ENCODE results near the gene COQ5.

COQ5 gene

DNA sequence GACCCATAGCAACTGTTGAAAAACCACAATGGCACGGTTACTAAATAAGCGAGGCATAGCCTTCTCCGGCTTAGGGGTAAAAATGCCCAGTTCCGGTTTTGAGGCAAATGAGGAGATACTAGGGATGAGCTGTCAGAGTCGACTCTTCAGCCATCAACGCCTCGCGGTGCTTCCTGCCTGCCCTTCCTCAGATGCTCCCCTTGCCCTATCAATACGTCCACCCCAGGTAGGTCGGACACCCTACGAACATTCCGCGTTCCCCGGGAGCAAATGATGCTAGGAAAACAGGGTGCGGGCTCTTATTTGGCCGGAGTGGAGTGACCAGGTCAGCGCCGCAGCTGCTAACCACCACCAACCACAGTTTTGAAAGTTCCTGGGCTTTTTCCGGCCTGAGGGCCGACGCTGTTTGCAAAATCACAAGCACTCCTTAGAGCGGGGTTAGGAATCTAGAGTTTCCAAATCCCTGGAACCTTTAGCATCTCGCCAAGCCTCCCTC is 60.6 kb downstream of the COQ5 start (continued):
- TF ChIP-seq ZNF580 (tag by site-specific recombination; IDR thresholded peaks at IDR 0.05) (peak; percentile 48; the same call in 1 of the 2 replicates), ZBTB20 (tag by site-specific recombination; IDR thresholded peaks at IDR 0.05) (0 out of 2 replicates have a peak, but pooled peaks have one; percentile 41)
- TF ChIP-seq, protein P1, sequence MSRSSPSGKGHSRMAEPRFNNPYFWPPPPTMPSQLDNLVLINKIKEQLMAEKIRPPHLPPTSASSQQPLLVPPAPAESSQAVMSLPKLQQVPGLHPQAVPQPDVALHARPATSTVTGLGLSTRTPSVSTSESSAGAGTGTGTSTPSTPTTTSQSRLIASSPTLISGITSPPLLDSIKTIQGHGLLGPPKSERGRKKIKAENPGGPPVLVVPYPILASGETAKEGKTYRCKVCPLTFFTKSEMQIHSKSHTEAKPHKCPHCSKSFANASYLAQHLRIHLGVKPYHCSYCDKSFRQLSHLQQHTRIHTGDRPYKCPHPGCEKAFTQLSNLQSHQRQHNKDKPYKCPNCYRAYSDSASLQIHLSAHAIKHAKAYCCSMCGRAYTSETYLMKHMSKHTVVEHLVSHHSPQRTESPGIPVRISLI (tag by site-specific recombination; IDR thresholded peaks at IDR 0.05) = 0 out of 2 replicates have a peak, but pooled peaks have one; percentile 5

GRCh38 chr12:120467439-120467838 is 61.5 kb downstream of the COQ5 start:
- H3K36me3 ChIP-seq (ENCODE audit: control insufficient read depth in 2 of 2, insufficient read depth in 1 of 2, low read length in 2 of 2) = peaks cover 48 to 53% of the 10 kb centered on the region in 2 experiments
- H3K4me1 ChIP-seq (ENCODE audit: control insufficient read depth, insufficient read depth, low read length) = peaks cover 10% of the 10 kb centered on the region; the same call in 1 of the 2 replicates
- ChIA-PET CTCF (interaction anchor here (0.6 to 3.1 kb wide), 19 partner anchors 11 to 505 kb away, joined by 3 to 30 read pairs (median 4); no protein-coding TSS in a partner anchor), POLR2A (interaction anchor here (1.3 to 4.7 kb wide), 3 partner anchors 15 to 114 kb away, joined by 3 to 38 read pairs (median 7); partner anchors contain the start of genes DYNLL1 and POP5)
- no peak for TF ChIP-seq ZNF416 (tag by site-specific recombination; IDR thresholded peaks at IDR 0.05)
- peak; percentile 98 for TF ChIP-seq ZNF664 (tag by site-specific recombination; IDR thresholded peaks at IDR 0.05)
- no peak for TF ChIP-seq ZEB2 (tag by site-specific recombination; IDR thresholded peaks at IDR 0.05)
- H3K27ac ChIP-seq (ENCODE audit: extremely low read depth, low read depth, low read length) = no peak overlapping the region
- H3K4me3 ChIP-seq (ENCODE audit: low read depth, low read length) = no peak overlapping the region
- H3K9me3 ChIP-seq (ENCODE audit: control insufficient read depth, insufficient read depth, low read depth, low read length) = no peaks in the 10 kb centered on the region

DNA sequence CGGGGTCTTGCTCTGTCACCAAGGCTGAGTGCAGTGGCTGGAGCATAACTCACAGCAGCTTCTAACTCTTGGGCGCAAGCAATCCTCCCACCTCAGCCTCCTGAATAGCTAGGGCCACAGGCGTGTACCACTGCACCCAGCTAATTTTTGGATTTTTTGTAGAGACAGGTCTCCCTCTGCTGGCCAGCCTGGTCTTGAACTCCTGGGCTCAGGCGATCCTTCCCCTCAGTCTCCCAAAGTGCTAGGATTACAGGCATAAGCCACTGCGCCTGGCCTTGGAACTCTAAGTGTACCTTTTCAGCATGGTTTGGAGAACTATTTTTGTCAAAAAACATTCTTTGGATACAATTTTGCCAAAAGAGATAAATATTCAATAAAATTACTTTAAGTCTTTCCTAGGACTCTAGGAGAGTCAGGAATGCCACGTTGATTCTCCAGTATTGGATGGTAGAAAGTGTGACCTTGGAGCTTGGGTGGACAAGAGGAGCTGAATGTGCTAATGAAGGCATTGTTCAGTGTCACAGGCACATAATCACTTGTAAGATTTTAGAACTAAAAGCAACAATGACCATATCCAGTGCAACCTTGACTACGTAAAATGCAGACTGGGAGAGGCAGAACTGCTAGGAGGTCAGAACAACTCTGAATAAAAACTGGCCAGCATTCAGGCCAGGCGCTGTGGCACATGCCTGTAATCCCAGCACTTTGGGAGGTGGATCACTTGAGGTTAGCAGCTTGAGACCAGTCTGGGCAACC is 62.2 kb downstream of the COQ5 start:
- POLR2A ChIA-PET = interaction anchor here (1.5 to 4.7 kb wide), 4 partner anchors 14 to 30 kb away, joined by 7 to 38 read pairs (median 16); partner anchors contain the start of genes DYNLL1, GATC and TRIAP1
- no peak overlapping the region for H3K27ac ChIP-seq (ENCODE audit: extremely low read depth, low read depth, low read length)
- no peaks in the 10 kb centered on the region for H3K9me3 ChIP-seq (ENCODE audit: control insufficient read depth, insufficient read depth, low read depth, low read length)
- no peak overlapping the region for H3K4me3 ChIP-seq (ENCODE audit: low read depth, low read length)
- H3K4me1 ChIP-seq (ENCODE audit: control insufficient read depth, insufficient read depth, low read length) = peaks cover 10% of the 10 kb centered on the region; the same call in 1 of the 2 replicates
- H3K36me3 ChIP-seq (ENCODE audit: control insufficient read depth in 2 of 2, insufficient read depth in 1 of 2, low read length in 2 of 2) = peaks cover 55 to 60% of the 10 kb centered on the region in 2 experiments
- CTCF ChIA-PET = interaction anchor here (0.6 to 3.1 kb wide), 24 partner anchors 10 to 505 kb away, joined by 3 to 30 read pairs (median 4); no protein-coding TSS in a partner anchor
- 0 out of 2 replicates have a peak, but pooled peaks have one; percentile 31 for TF ChIP-seq SP7 (tag by site-specific recombination; IDR thresholded peaks at IDR 0.05)
- no peak for TF ChIP-seq ZNF544 (tag by site-specific recombination; IDR thresholded peaks at IDR 0.05)
- no peak for TF ChIP-seq ZNF549 (tag by site-specific recombination; IDR thresholded peaks at IDR 0.05)
- no peak for TF ChIP-seq KLF10 (tag by site-specific recombination; IDR thresholded peaks at IDR 0.05)
- TF ChIP-seq ZNF654 (tag by site-specific recombination; IDR thresholded peaks at IDR 0.05; ENCODE audit: low read depth) = peak; percentile 57
- TF ChIP-seq ZNF677 (tag by site-specific recombination; IDR thresholded peaks at IDR 0.05) = no peak
- TF ChIP-seq, protein P2, sequence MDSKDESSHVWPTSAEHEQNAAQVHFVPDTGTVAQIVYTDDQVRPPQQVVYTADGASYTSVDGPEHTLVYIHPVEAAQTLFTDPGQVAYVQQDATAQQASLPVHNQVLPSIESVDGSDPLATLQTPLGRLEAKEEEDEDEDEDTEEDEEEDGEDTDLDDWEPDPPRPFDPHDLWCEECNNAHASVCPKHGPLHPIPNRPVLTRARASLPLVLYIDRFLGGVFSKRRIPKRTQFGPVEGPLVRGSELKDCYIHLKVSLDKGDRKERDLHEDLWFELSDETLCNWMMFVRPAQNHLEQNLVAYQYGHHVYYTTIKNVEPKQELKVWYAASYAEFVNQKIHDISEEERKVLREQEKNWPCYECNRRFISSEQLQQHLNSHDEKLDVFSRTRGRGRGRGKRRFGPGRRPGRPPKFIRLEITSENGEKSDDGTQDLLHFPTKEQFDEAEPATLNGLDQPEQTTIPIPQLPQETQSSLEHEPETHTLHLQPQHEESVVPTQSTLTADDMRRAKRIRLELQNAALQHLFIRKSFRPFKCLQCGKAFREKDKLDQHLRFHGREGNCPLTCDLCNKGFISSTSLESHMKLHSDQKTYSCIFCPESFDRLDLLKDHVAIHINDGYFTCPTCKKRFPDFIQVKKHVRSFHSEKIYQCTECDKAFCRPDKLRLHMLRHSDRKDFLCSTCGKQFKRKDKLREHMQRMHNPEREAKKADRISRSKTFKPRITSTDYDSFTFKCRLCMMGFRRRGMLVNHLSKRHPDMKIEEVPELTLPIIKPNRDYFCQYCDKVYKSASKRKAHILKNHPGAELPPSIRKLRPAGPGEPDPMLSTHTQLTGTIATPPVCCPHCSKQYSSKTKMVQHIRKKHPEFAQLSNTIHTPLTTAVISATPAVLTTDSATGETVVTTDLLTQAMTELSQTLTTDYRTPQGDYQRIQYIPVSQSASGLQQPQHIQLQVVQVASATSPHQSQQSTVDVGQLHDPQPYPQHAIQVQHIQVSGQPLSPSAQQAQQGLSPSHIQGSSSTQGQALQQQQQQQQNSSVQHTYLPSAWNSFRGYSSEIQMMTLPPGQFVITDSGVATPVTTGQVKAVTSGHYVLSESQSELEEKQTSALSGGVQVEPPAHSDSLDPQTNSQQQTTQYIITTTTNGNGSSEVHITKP (tag by site-specific recombination; IDR thresholded peaks at IDR 0.05) = peak; percentile 92
- 0 out of 2 replicates have a peak, but pooled peaks have one; percentile 29 for TF ChIP-seq ZNF2 (tag by site-specific recombination; IDR thresholded peaks at IDR 0.05)
- no peak for TF ChIP-seq ZNF624 (tag by site-specific recombination; IDR thresholded peaks at IDR 0.05)
- TF ChIP-seq ZBTB17 (tag by site-specific recombination; IDR thresholded peaks at IDR 0.05) = peak; percentile 53; the same call in 1 of the 2 replicates
- no peak for TF ChIP-seq ZNF513 (tag by site-specific recombination; IDR thresholded peaks at IDR 0.05)
- TF ChIP-seq MYNN (tag by site-specific recombination; IDR thresholded peaks at IDR 0.05; ENCODE audit: borderline replicate concordance) = no peak
- TF ChIP-seq SCRT1 (tag by site-specific recombination; IDR thresholded peaks at IDR 0.05; ENCODE audit: borderline replicate concordance) = 0 out of 2 replicates have a peak, but pooled peaks have one; percentile 18
- TF ChIP-seq, protein P3, sequence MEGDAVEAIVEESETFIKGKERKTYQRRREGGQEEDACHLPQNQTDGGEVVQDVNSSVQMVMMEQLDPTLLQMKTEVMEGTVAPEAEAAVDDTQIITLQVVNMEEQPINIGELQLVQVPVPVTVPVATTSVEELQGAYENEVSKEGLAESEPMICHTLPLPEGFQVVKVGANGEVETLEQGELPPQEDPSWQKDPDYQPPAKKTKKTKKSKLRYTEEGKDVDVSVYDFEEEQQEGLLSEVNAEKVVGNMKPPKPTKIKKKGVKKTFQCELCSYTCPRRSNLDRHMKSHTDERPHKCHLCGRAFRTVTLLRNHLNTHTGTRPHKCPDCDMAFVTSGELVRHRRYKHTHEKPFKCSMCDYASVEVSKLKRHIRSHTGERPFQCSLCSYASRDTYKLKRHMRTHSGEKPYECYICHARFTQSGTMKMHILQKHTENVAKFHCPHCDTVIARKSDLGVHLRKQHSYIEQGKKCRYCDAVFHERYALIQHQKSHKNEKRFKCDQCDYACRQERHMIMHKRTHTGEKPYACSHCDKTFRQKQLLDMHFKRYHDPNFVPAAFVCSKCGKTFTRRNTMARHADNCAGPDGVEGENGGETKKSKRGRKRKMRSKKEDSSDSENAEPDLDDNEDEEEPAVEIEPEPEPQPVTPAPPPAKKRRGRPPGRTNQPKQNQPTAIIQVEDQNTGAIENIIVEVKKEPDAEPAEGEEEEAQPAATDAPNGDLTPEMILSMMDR (tag by site-specific recombination; IDR thresholded peaks at IDR 0.05) = peak; percentile 74
- TF ChIP-seq ZNF600 (tag by site-specific recombination; IDR thresholded peaks at IDR 0.05) = peak; percentile 44; the same call in 1 of the 2 replicates
- TF ChIP-seq ZBTB8A (tag by site-specific recombination; IDR thresholded peaks at IDR 0.05) = 0 out of 2 replicates have a peak, but pooled peaks have one; percentile 18
- 0 out of 2 replicates have a peak, but pooled peaks have one; percentile 27 for TF ChIP-seq ZNF660 (tag by site-specific recombination; IDR thresholded peaks at IDR 0.05)
